ENCODE data around the gene ACVRL1. TPM values are rescaled to one million over a fixed set of nuclear protein-coding genes. Genes with fewer than 3 reads are reported as not detected.

ACVRL1 gene
- total RNA-seq, 1 donor, result 9.8 TPM

GRCh38 chr12:51914034-51914923 is 7.0 kb downstream of the ACVRL1 start:
- Histone ChIP-seq H3K4me3 (ENCODE audit: insufficient read depth, low read length) (no peak overlapping the region), H4K20me1 (ENCODE audit: insufficient read depth, low read length) (no peaks in the 10 kb centered on the region), H3K4me1 (ENCODE audit: insufficient read depth, low read length) (peaks cover 14% of the 10 kb centered on the region), H3K27me3 (ENCODE audit: insufficient read depth, low read length) (no peaks in the 10 kb centered on the region), H3K9me3 (ENCODE audit: low read depth, low read length) (no peaks in the 10 kb centered on the region), H3K79me2 (ENCODE audit: insufficient read depth, low read length) (no peaks in the 10 kb centered on the region), H3K4me2 (ENCODE audit: insufficient read depth, low read length) (no peak overlapping the region), H2AFZ (ENCODE audit: low read length) (no peak overlapping the region), H3K27ac (ENCODE audit: low read depth, low read length) (no peak overlapping the region), H3K36me3 (ENCODE audit: insufficient read depth, low read length) (no peaks in the 10 kb centered on the region)
- TF ChIP-seq CTCF (IDR thresholded peaks at IDR 0.05; ENCODE audit: extremely low read depth, low read depth, low read length), result no peak
- DNase-seq (ENCODE audit: insufficient read length, low spot score, missing footprints), result no peak

- H3K9me3 ChIP-seq (ENCODE audit: low read depth, low read length), result no peaks in the 10 kb centered on the region
These were observed 7.8 kb downstream of the ACVRL1 start for GRCh38 chr12:51915003-51915625.

GRCh38 chr12:51915951-51916350 is 8.6 kb downstream of the ACVRL1 start:
- Histone ChIP-seq H3K9me3 (ENCODE audit: low read depth, low read length) (no peaks in the 10 kb centered on the region), H3K4me3 (ENCODE audit: insufficient read depth, low read length) (no peak overlapping the region), H4K20me1 (ENCODE audit: insufficient read depth, low read length) (no peaks in the 10 kb centered on the region), H3K36me3 (ENCODE audit: insufficient read depth, low read length) (no peaks in the 10 kb centered on the region), H3K27ac (ENCODE audit: low read depth, low read length) (no peak overlapping the region), H3K27me3 (ENCODE audit: insufficient read depth, low read length) (no peaks in the 10 kb centered on the region), H2AFZ (ENCODE audit: low read length) (no peak overlapping the region), H3K79me2 (ENCODE audit: insufficient read depth, low read length) (no peaks in the 10 kb centered on the region), H3K4me1 (ENCODE audit: insufficient read depth, low read length) (peaks cover under 1% of the 10 kb centered on the region), H3K4me2 (ENCODE audit: insufficient read depth, low read length) (no peak overlapping the region)
- no peak for TF ChIP-seq CTCF (IDR thresholded peaks at IDR 0.05; ENCODE audit: extremely low read depth, low read depth, low read length)
- DNase-seq (ENCODE audit: insufficient read length, low spot score, missing footprints), result no peak

More at GRCh38 chr12:51915003-51915625, 7.8 kb downstream of the ACVRL1 start:
- no peak overlapping the region for H3K27ac ChIP-seq (ENCODE audit: low read depth, low read length)
- no peaks in the 10 kb centered on the region for H4K20me1 ChIP-seq (ENCODE audit: insufficient read depth, low read length)
- TF ChIP-seq CTCF (IDR thresholded peaks at IDR 0.05; ENCODE audit: extremely low read depth, low read depth, low read length), result no peak
- no peak overlapping the region for H3K4me3 ChIP-seq (ENCODE audit: insufficient read depth, low read length)
- no peak overlapping the region for H3K4me2 ChIP-seq (ENCODE audit: insufficient read depth, low read length)
- H3K79me2 ChIP-seq (ENCODE audit: insufficient read depth, low read length), result no peaks in the 10 kb centered on the region
- DNase-seq (ENCODE audit: insufficient read length, low spot score, missing footprints), result no peak
- no peaks in the 10 kb centered on the region for H3K27me3 ChIP-seq (ENCODE audit: insufficient read depth, low read length)
- H2AFZ ChIP-seq (ENCODE audit: low read length), result no peak overlapping the region
- H3K4me1 ChIP-seq (ENCODE audit: insufficient read depth, low read length), result peaks cover 8% of the 10 kb centered on the region
- H3K36me3 ChIP-seq (ENCODE audit: insufficient read depth, low read length), result no peaks in the 10 kb centered on the region

- Histone ChIP-seq H3K4me1 (ENCODE audit: insufficient read depth, low read length) (no peaks in the 10 kb centered on the region), H3K4me3 (ENCODE audit: insufficient read depth, low read length) (no peak overlapping the region), H3K9me3 (ENCODE audit: low read depth, low read length) (no peaks in the 10 kb centered on the region), H3K27ac (ENCODE audit: low read depth, low read length) (no peak overlapping the region), H3K79me2 (ENCODE audit: insufficient read depth, low read length) (no peaks in the 10 kb centered on the region), H3K27me3 (ENCODE audit: insufficient read depth, low read length) (no peaks in the 10 kb centered on the region), H3K4me2 (ENCODE audit: insufficient read depth, low read length) (no peak overlapping the region), H3K36me3 (ENCODE audit: insufficient read depth, low read length) (no peaks in the 10 kb centered on the region), H4K20me1 (ENCODE audit: insufficient read depth, low read length) (no peaks in the 10 kb centered on the region), H2AFZ (ENCODE audit: low read length) (no peak overlapping the region)
- no peak for DNase-seq (ENCODE audit: insufficient read length, low spot score, missing footprints)
- no peak for TF ChIP-seq CTCF (IDR thresholded peaks at IDR 0.05; ENCODE audit: extremely low read depth, low read depth, low read length)
These were observed 9.8 kb downstream of the ACVRL1 start for GRCh38 chr12:51917041-51917590.
